ENCODE data around the gene GPBP1.

Gene GPBP1

GRCh38 chr5:57210633-57211032, 36.8 kb downstream of the GPBP1 start:
- H3K4me1 Mint-ChIP-seq: peaks cover 71% of the 10 kb centered on the region
- DNase-seq: no peak

GRCh38 chr5:57211039-57211438, 37.2 kb downstream of the GPBP1 start:
- Mint-ChIP-seq H3K4me3 (no peak overlapping the region), H3K27me3 (no peaks in the 10 kb centered on the region), H3K27ac (no peak overlapping the region), H3K4me1 (peaks cover 72% of the 10 kb centered on the region), H3K9me3 (no peaks in the 10 kb centered on the region), H3K36me3 (ENCODE audit: low read depth) (peaks cover 39% of the 10 kb centered on the region)
- ATAC-seq (no peak), DNase-seq (no peak)

More at GRCh38 chr5:57210633-57211032, 36.8 kb downstream of the GPBP1 start:
- H3K4me3 Mint-ChIP-seq: no peak overlapping the region
- peaks cover 36% of the 10 kb centered on the region for H3K36me3 Mint-ChIP-seq (ENCODE audit: low read depth)
- H3K9me3 Mint-ChIP-seq: no peaks in the 10 kb centered on the region
- H3K27ac Mint-ChIP-seq: peak overlapping the region; percentile 19
- no peaks in the 10 kb centered on the region for H3K27me3 Mint-ChIP-seq
- no peak for ATAC-seq

GRCh38 chr5:57215629-57216195, 41.9 kb downstream of the GPBP1 start:
- ATAC-seq: peak; percentile 69

GRCh38 chr5:57216714-57217113, 42.9 kb downstream of the GPBP1 start:
- Mint-ChIP-seq H3K9me3 (no peaks in the 10 kb centered on the region), H3K27me3 (no peaks in the 10 kb centered on the region), H3K27ac (no peak overlapping the region), H3K4me3 (no peak overlapping the region), H3K36me3 (ENCODE audit: low read depth) (peaks cover 34% of the 10 kb centered on the region), H3K4me1 (peaks cover 60% of the 10 kb centered on the region)
- DNase-seq: no peak
- no peak for ATAC-seq

More at GRCh38 chr5:57215629-57216195, 41.9 kb downstream of the GPBP1 start:
- no peak for DNase-seq
- no peaks in the 10 kb centered on the region for H3K27me3 Mint-ChIP-seq
- peaks cover 60% of the 10 kb centered on the region for H3K4me1 Mint-ChIP-seq
- no peak overlapping the region for H3K4me3 Mint-ChIP-seq
- H3K9me3 Mint-ChIP-seq: no peaks in the 10 kb centered on the region
- H3K27ac Mint-ChIP-seq: peak overlapping the region; percentile 70
- H3K36me3 Mint-ChIP-seq (ENCODE audit: low read depth): peaks cover 30% of the 10 kb centered on the region

- Mint-ChIP-seq H3K4me3 (no peak overlapping the region), H3K27ac (peak overlapping the region; percentile 80), H3K36me3 (ENCODE audit: low read depth) (peaks cover 24% of the 10 kb centered on the region), H3K27me3 (no peaks in the 10 kb centered on the region), H3K9me3 (no peaks in the 10 kb centered on the region), H3K4me1 (peaks cover 53% of the 10 kb centered on the region)
- DNase-seq (no peak), ATAC-seq (no peak)
Measured at GRCh38 chr5:57219386-57219785, 45.5 kb downstream of the GPBP1 start.

- Mint-ChIP-seq H3K4me1 (peaks cover 47% of the 10 kb centered on the region), H3K27ac (peak overlapping the region; percentile 32), H3K27me3 (no peaks in the 10 kb centered on the region), H3K36me3 (ENCODE audit: low read depth) (peaks cover 20% of the 10 kb centered on the region), H3K9me3 (no peaks in the 10 kb centered on the region), H3K4me3 (no peak overlapping the region)
- peak; percentile 62 for ATAC-seq
- DNase-seq: no peak
Measured at GRCh38 chr5:57221049-57221568, 47.2 kb downstream of the GPBP1 start.

GRCh38 chr5:57225553-57225952, 51.7 kb downstream of the GPBP1 start:
- no peaks in the 10 kb centered on the region for H3K9me3 Mint-ChIP-seq
- H3K27ac Mint-ChIP-seq: no peak overlapping the region
- H3K4me3 Mint-ChIP-seq: no peak overlapping the region
- H3K27me3 Mint-ChIP-seq: no peaks in the 10 kb centered on the region
- no peak for DNase-seq
- peaks cover 26% of the 10 kb centered on the region for H3K36me3 Mint-ChIP-seq (ENCODE audit: low read depth)
- ATAC-seq: peak; percentile 78
- peaks cover 25% of the 10 kb centered on the region for H3K4me1 Mint-ChIP-seq

GRCh38 chr5:57229313-57229712, 55.5 kb downstream of the GPBP1 start:
- no peak for ATAC-seq
- Mint-ChIP-seq H3K27ac (peak overlapping the region; percentile 17), H3K9me3 (no peaks in the 10 kb centered on the region), H3K4me1 (peaks cover 36% of the 10 kb centered on the region), H3K27me3 (no peaks in the 10 kb centered on the region), H3K4me3 (no peak overlapping the region), H3K36me3 (ENCODE audit: low read depth) (peaks cover 54% of the 10 kb centered on the region)
- no peak for DNase-seq

- peaks cover 51% of the 10 kb centered on the region for H3K36me3 Mint-ChIP-seq (ENCODE audit: low read depth)
- no peak overlapping the region for H3K27ac Mint-ChIP-seq
- no peak overlapping the region for H3K4me3 Mint-ChIP-seq
- H3K9me3 Mint-ChIP-seq: no peaks in the 10 kb centered on the region
- H3K4me1 Mint-ChIP-seq: peaks cover 31% of the 10 kb centered on the region
- no peaks in the 10 kb centered on the region for H3K27me3 Mint-ChIP-seq
- no peak for DNase-seq
- ATAC-seq: no peak
Measured at GRCh38 chr5:57231607-57232006, 57.7 kb downstream of the GPBP1 start.

- no peak for ATAC-seq
- Mint-ChIP-seq H3K4me3 (no peak overlapping the region), H3K27me3 (no peaks in the 10 kb centered on the region), H3K4me1 (peaks cover 31% of the 10 kb centered on the region), H3K36me3 (ENCODE audit: low read depth) (peaks cover 58% of the 10 kb centered on the region), H3K27ac (no peak overlapping the region), H3K9me3 (no peaks in the 10 kb centered on the region)
- DNase-seq: no peak
Measured at GRCh38 chr5:57232293-57233033, 58.6 kb downstream of the GPBP1 start.

GRCh38 chr5:57243286-57244137, 69.7 kb downstream of the GPBP1 start:
- Mint-ChIP-seq H3K27ac (peak overlapping the region; percentile 62), H3K9me3 (no peaks in the 10 kb centered on the region), H3K4me1 (peaks cover 36% of the 10 kb centered on the region), H3K36me3 (ENCODE audit: low read depth) (peaks cover 54% of the 10 kb centered on the region), H3K4me3 (no peak overlapping the region), H3K27me3 (no peaks in the 10 kb centered on the region)
- peak; percentile 52 for ATAC-seq
- DNase-seq: no peak

- DNase-seq (no peak), ATAC-seq (no peak)
- Mint-ChIP-seq H3K9me3 (no peaks in the 10 kb centered on the region), H3K4me3 (no peak overlapping the region), H3K4me1 (peaks cover 37% of the 10 kb centered on the region), H3K27me3 (no peaks in the 10 kb centered on the region), H3K27ac (peak overlapping the region; percentile 25), H3K36me3 (ENCODE audit: low read depth) (peaks cover 55% of the 10 kb centered on the region)
Measured at GRCh38 chr5:57244331-57244730, 70.5 kb downstream of the GPBP1 start.

- H3K9me3 Mint-ChIP-seq: no peaks in the 10 kb centered on the region
- H3K36me3 Mint-ChIP-seq (ENCODE audit: low read depth): peaks cover 59% of the 10 kb centered on the region
- peaks cover 39% of the 10 kb centered on the region for H3K4me1 Mint-ChIP-seq
- H3K27me3 Mint-ChIP-seq: no peaks in the 10 kb centered on the region
- ATAC-seq (peak; percentile 73), DNase-seq (no peak)
- H3K27ac Mint-ChIP-seq: peak overlapping the region; percentile 48
- H3K4me3 Mint-ChIP-seq: no peak overlapping the region
Measured at GRCh38 chr5:57246426-57246825, 72.6 kb downstream of the GPBP1 start.

- Mint-ChIP-seq H3K9me3 (no peaks in the 10 kb centered on the region), H3K36me3 (ENCODE audit: low read depth) (peaks cover 63% of the 10 kb centered on the region), H3K27ac (no peak overlapping the region), H3K4me3 (no peak overlapping the region), H3K27me3 (no peaks in the 10 kb centered on the region), H3K4me1 (peaks cover 36% of the 10 kb centered on the region)
- DNase-seq: no peak
- no peak for ATAC-seq
Measured at GRCh38 chr5:57247765-57248164, 73.9 kb downstream of the GPBP1 start.

Data from activated naive CD8-positive, alpha-beta T cell treated with anti-CD3 and anti-CD28 coated beads, Interleukin-2, amount 50 U/mL, for 24 hours (primary cell).